ENCODE data around the gene STAT5B. TPM values are rescaled to one million over a fixed set of nuclear protein-coding genes. Genes with fewer than 3 reads are reported as not detected.

Gene STAT5B
- total and polyA plus RNA-seq, 9 of the 15 experiments (the other 6 are each of a cell fraction or from before 2014, with no cell fraction given), result 20.8 to 176 (median 92.4) TPM

DNA sequence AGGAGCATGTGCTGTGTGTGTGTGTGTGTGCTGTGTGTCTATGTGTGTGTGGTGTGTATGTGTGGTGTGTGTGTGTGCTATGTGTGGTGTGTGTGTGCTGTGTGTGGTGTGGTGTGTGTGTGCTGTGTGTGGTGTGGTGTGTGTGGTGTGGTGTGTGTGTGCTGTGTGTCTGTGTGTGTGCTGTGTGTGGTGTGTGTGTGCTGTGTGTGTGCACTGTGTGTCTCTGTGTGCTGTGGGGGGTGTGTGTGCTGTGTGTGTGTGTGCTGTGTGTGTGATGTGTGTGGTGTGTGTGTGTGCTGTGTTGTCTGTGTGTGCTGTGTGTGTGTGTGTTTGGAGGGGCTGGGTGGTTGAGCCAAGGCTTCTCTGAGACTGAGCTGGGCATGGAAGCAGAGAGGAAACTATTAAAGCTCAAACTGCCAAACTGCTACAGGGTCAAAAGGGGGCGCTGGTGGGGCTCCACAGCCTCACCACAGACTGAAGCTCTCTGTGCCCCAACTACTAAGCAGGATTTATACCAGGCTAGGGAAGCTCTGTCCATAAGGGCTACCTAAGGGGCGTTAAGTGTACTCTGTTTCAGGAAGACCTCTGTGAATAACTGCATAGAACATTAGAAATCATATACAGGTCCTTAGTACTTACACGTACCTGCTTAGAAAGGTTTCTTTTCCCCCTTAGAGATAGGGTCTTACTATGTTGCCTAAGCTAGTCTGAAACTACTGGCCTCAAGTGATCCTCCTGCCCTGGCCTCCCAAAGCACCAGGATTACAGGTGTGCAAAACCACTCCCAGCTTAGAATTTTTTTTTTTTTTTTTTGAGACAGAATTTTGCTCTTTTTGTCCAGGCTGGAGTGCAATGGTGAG, 54.1 kb downstream of the STAT5B start (continued):
- TF ChIP-seq, protein P1, sequence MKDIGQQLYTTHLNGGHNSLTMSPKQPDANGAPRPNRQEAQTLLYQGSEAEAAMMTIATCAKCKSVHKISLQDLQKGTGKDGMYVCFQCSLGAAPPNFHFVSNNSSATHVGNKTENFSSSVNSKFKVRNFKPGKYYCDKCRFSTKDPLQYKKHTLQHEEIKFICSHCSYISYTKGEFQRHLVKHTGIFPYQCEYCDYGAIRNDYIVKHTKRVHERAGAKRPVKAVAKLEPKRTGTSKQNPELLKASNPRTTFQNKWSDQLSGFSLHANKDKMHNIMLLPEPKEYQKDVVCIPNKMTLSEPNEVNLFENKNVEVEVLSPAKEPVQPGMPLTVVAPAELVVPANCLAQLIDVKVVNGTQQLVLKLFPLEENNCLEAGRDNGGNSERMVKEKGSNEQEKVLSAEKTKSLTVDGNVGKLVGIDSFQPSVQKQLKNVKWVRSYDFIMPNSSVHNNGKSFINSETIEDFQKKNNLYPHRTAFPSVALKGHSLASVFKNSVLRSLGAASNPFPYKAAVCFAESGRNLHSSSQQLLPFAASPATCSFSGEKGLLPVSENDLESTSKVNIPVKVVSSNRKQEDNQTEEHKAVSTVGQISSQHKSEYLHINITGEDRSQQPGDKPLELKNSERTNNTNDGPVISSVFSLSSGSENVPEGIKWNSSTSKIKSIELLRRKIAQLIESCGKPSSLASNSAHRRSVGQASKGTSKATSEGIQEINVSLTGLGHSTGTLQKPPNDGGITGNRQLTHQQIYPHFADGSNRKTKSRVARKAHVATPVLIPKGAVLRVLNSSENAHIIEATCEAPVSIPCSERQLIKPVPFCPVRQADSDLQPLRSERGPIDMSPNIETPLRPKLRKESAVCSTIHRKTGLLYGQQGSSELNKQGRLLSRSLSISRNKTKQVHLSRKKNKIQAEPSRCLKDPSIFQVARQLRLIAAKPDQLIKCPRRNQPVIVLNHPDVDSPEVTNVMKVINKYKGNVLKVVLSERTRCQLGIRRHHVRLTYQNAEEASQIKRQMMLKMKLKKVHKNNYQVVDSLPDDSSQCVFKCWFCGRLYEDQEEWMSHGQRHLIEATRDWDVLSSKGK (CRISPR knock-in tag; IDR thresholded peaks at IDR 0.05), result no peak
- TF ChIP-seq RB1 (IDR thresholded peaks at IDR 0.05; ENCODE audit: low read depth) (no peak), ZC3H8 (IDR thresholded peaks at IDR 0.05) (0 out of 2 replicates have a peak, but pooled peaks have one; percentile 54), RBFOX2 (IDR thresholded peaks at IDR 0.05; ENCODE audit: low read depth, low read length) (no peak), GABPB1 (CRISPR knock-in tag; IDR thresholded peaks at IDR 0.05) (no peak), ZBTB1 (CRISPR knock-in tag; IDR thresholded peaks at IDR 0.05; ENCODE audit: borderline replicate concordance, low read depth) (no peak), ZNF23 (CRISPR knock-in tag; IDR thresholded peaks at IDR 0.05) (no peak), SP1 (CRISPR knock-in tag; IDR thresholded peaks at IDR 0.05) (no peak), HNRNPUL1 (IDR thresholded peaks at IDR 0.05; ENCODE audit: low read length) (no peak), ZNF134 (CRISPR knock-in tag; conservative IDR thresholded peaks at IDR 0.05) (no peak), NR4A1 (CRISPR knock-in tag; IDR thresholded peaks at IDR 0.05) (no peak), NR4A1 (tag; IDR thresholded peaks at IDR 0.05) (no peak), RUNX1 (IDR thresholded peaks at IDR 0.05; ENCODE audit: low read depth) (no peak), ELF4 (CRISPR knock-in tag; IDR thresholded peaks at IDR 0.05) (peak; percentile 96)
- TF ChIP-seq, protein P2, sequence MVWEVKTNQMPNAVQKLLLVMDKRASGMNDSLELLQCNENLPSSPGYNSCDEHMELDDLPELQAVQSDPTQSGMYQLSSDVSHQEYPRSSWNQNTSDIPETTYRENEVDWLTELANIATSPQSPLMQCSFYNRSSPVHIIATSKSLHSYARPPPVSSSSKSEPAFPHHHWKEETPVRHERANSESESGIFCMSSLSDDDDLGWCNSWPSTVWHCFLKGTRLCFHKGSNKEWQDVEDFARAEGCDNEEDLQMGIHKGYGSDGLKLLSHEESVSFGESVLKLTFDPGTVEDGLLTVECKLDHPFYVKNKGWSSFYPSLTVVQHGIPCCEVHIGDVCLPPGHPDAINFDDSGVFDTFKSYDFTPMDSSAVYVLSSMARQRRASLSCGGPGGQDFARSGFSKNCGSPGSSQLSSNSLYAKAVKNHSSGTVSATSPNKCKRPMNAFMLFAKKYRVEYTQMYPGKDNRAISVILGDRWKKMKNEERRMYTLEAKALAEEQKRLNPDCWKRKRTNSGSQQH (CRISPR knock-in tag; IDR thresholded peaks at IDR 0.05), result peak; percentile 93
- TF ChIP-seq, protein P3, sequence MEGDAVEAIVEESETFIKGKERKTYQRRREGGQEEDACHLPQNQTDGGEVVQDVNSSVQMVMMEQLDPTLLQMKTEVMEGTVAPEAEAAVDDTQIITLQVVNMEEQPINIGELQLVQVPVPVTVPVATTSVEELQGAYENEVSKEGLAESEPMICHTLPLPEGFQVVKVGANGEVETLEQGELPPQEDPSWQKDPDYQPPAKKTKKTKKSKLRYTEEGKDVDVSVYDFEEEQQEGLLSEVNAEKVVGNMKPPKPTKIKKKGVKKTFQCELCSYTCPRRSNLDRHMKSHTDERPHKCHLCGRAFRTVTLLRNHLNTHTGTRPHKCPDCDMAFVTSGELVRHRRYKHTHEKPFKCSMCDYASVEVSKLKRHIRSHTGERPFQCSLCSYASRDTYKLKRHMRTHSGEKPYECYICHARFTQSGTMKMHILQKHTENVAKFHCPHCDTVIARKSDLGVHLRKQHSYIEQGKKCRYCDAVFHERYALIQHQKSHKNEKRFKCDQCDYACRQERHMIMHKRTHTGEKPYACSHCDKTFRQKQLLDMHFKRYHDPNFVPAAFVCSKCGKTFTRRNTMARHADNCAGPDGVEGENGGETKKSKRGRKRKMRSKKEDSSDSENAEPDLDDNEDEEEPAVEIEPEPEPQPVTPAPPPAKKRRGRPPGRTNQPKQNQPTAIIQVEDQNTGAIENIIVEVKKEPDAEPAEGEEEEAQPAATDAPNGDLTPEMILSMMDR (IDR thresholded peaks at IDR 0.05 in 2 of 3, conservative IDR thresholded peaks at IDR 0.05 in 1 of 3; ENCODE audit: insufficient read depth in 2 of 3, low read depth in 1 of 3, low read length in 3 of 3), result peak; percentile 76 to 89 (median 81)
- TF ChIP-seq, protein P4, sequence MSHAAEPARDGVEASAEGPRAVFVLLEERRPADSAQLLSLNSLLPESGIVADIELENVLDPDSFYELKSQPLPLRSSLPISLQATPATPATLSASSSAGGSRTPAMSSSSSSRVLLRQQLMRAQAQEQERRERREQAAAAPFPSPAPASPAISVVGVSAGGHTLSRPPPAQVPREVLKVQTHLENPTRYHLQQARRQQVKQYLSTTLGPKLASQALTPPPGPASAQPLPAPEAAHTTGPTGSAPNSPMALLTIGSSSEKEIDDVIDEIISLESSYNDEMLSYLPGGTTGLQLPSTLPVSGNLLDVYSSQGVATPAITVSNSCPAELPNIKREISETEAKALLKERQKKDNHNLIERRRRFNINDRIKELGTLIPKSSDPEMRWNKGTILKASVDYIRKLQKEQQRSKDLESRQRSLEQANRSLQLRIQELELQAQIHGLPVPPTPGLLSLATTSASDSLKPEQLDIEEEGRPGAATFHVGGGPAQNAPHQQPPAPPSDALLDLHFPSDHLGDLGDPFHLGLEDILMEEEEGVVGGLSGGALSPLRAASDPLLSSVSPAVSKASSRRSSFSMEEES (CRISPR knock-in tag; IDR thresholded peaks at IDR 0.05), result no peak
- TF ChIP-seq, protein P5, sequence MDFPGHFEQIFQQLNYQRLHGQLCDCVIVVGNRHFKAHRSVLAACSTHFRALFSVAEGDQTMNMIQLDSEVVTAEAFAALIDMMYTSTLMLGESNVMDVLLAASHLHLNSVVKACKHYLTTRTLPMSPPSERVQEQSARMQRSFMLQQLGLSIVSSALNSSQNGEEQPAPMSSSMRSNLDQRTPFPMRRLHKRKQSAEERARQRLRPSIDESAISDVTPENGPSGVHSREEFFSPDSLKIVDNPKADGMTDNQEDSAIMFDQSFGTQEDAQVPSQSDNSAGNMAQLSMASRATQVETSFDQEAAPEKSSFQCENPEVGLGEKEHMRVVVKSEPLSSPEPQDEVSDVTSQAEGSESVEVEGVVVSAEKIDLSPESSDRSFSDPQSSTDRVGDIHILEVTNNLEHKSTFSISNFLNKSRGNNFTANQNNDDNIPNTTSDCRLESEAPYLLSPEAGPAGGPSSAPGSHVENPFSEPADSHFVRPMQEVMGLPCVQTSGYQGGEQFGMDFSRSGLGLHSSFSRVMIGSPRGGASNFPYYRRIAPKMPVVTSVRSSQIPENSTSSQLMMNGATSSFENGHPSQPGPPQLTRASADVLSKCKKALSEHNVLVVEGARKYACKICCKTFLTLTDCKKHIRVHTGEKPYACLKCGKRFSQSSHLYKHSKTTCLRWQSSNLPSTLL (IDR thresholded peaks at IDR 0.05), result peak; percentile 42; the same call in 1 of the 2 replicates

Data from K562 (cell line).